Mesodermal cell (in vitro differentiated cells): Measurements from ENCODE around the gene EHMT1.

Source experiments
- H3K27ac ChIP-seq: 2 replicates; pipeline ENCODE4 v1.7.0; 2013; ENCODE audit warnings: mild to moderate bottlenecking, low read depth, low read length, moderate library complexity; ENCODE audit not compliant: severe bottlenecking
- H3K36me3 ChIP-seq: 2 replicates; pipeline ENCODE4 v1.7.1; 2013; ENCODE audit warnings: mild to moderate bottlenecking, low read length, moderate library complexity; ENCODE audit not compliant: control insufficient read depth, insufficient read depth
- H3K4me1 ChIP-seq: one replicate; pipeline ENCODE4 v1.7.1; 2013; ENCODE audit warnings: mild to moderate bottlenecking, low read length; ENCODE audit not compliant: insufficient read depth, control insufficient read depth, poor library complexity, severe bottlenecking
- H3K4me3 ChIP-seq: 2 replicates; pipeline ENCODE4 v1.7.0; 2013; ENCODE audit warnings: low read length, control low read depth, mild to moderate bottlenecking; ENCODE audit not compliant: insufficient read depth, poor library complexity, severe bottlenecking; ENCODE audit errors: extremely low read depth
- H3K9me3 ChIP-seq: 2 replicates; pipeline ENCODE4 v1.7.1; 2013; ENCODE audit warnings: mild to moderate bottlenecking, low read length, moderate library complexity; ENCODE audit not compliant: control insufficient read depth
- WGBS, 2 experiments: methylation state at CpG; one replicate each; pipeline ENCODE4 v1.1.5; 2013; ENCODE audit warnings: missing lambda C conversion rate in 2 of 2; ENCODE audit not compliant: insufficient coverage in 2 of 2; 5-methylcytosine and 5-hydroxymethylcytosine counted together

The EHMT1 gene

GRCh38 chr9:137606734-137607138, 12.1 kb upstream of the EHMT1 start:
- WGBS, 2 experiments = 84 to 88% methylated on average over 10 to 12 of the region's 13 CpGs

GRCh38 chr9:137607141-137607857, 11.5 kb upstream of the EHMT1 start:
- no peak overlapping the region for H3K27ac ChIP-seq
- no peak overlapping the region for H3K4me3 ChIP-seq
- peaks cover 7% of the 10 kb centered on the region for H3K4me1 ChIP-seq
- H3K9me3 ChIP-seq = no peaks in the 10 kb centered on the region
- WGBS, 2 experiments = 84 to 93% methylated on average over 17 of the region's 17 CpGs
- no peaks in the 10 kb centered on the region for H3K36me3 ChIP-seq

More at GRCh38 chr9:137606734-137607138, 12.1 kb upstream of the EHMT1 start:
- Histone ChIP-seq H3K27ac (no peak overlapping the region), H3K4me1 (peaks cover 2% of the 10 kb centered on the region), H3K36me3 (no peaks in the 10 kb centered on the region), H3K9me3 (no peaks in the 10 kb centered on the region), H3K4me3 (peak overlapping the region; percentile 63)

- peaks cover 17% of the 10 kb centered on the region for H3K4me1 ChIP-seq
- WGBS, 2 experiments = 75 to 93% methylated on average over 6 of the region's 6 CpGs
- H3K9me3 ChIP-seq = no peaks in the 10 kb centered on the region
- no peak overlapping the region for H3K4me3 ChIP-seq
- H3K36me3 ChIP-seq = peaks cover 24% of the 10 kb centered on the region
- H3K27ac ChIP-seq = no peak overlapping the region
Observed at GRCh38 chr9:137610944-137611343, 7.9 kb upstream of the EHMT1 start.

- Histone ChIP-seq H3K4me3 (no peak overlapping the region), H3K36me3 (peaks cover 24% of the 10 kb centered on the region), H3K9me3 (no peaks in the 10 kb centered on the region), H3K27ac (peak overlapping the region; percentile 10), H3K4me1 (peaks cover 17% of the 10 kb centered on the region)
- WGBS, 2 experiments = 87 to 89% methylated on average over 14 to 17 of the region's 21 CpGs
Observed at GRCh38 chr9:137611623-137612609, 6.9 kb upstream of the EHMT1 start.

DNA sequence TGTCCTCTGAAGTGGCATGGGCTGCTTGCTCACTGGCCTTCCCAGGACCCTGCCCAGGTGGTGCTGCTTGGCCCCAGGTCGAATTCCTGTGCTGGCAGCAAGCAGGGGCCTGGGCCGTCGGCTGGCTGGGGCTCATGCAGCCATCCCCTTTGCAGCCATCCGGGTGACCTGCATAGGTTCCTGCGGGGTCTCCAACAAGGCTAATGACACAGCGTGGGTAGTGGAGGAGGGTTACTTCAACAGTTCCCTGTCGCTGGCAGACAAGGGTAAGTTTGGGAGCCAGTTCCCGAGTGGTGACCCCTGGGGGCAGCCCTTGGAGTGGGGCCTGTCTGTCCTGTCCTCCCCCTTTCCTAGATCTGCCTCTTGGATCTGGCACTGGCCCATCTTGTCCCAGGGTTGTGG, 6.1 kb upstream of the EHMT1 start:
- Histone ChIP-seq H3K27ac (no peak overlapping the region), H3K36me3 (peaks cover 24% of the 10 kb centered on the region), H3K4me3 (no peak overlapping the region), H3K9me3 (no peaks in the 10 kb centered on the region), H3K4me1 (peaks cover 23% of the 10 kb centered on the region)
- 84 to 90% methylated on average over 8 of the region's 8 CpGs for WGBS, 2 experiments

- Histone ChIP-seq H3K27ac (no peak overlapping the region), H3K36me3 (peaks cover 24% of the 10 kb centered on the region), H3K4me1 (peaks cover 23% of the 10 kb centered on the region), H3K9me3 (no peaks in the 10 kb centered on the region), H3K4me3 (no peak overlapping the region)
- 90 to 96% methylated on average over 3 to 4 of the region's 5 CpGs for WGBS, 2 experiments
Observed at GRCh38 chr9:137613259-137613658, 5.5 kb upstream of the EHMT1 start.

GRCh38 chr9:137613738-137614523, 4.9 kb upstream of the EHMT1 start:
- H3K27ac ChIP-seq = no peak overlapping the region
- WGBS, 2 experiments = 96 to 97% methylated on average over 25 to 26 of the region's 27 CpGs
- H3K4me1 ChIP-seq = peaks cover 23% of the 10 kb centered on the region
- H3K36me3 ChIP-seq = peaks cover 24% of the 10 kb centered on the region
- H3K9me3 ChIP-seq = no peaks in the 10 kb centered on the region
- no peak overlapping the region for H3K4me3 ChIP-seq

DNA sequence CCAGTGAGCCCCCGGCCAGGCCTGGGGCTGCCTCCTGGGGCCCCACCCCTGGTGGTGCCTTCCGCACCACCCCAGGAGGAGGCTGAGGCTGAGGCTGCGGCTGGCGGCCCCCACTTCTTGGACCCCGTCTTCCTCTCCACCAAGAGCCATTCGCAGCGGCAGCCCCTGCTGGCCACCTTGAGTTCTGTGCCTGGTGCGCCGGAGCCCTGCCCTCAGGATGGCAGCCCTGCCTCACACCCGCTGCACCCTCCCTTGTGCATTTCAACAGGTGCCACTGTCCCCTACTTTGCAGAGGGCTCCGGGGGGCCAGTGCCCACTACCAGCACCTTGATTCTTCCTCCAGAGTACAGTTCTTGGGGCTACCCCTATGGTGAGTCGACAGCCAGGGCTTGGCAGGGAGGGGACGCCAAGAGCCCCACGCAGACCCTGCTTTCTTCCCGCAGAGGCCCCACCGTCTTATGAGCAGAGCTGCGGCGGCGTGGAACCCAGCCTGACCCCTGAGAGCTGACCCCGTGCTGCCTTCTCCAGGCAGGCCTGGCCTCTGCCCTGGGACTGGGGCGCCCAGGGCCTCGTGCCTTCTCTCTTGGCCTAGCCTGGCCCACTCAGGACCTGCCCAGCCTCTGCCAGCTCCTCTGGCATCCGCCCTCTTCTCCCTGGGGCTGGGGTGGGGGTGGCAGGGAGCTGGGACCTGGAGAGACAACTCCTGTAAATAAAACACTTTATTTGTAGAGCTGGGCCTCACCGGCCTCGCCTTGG, 4.0 kb upstream of the EHMT1 start:
- no peak overlapping the region for H3K4me3 ChIP-seq
- 94 to 97% methylated on average over 24 of the region's 25 CpGs for whole genome bisulfite sequencing, 2 experiments
- no peak overlapping the region for H3K27ac ChIP-seq

GRCh38 chr9:137615387-137615871, 3.4 kb upstream of the EHMT1 start:
- no peaks in the 10 kb centered on the region for H3K9me3 ChIP-seq
- no peak overlapping the region for H3K27ac ChIP-seq
- 95 to 96% methylated on average over 18 to 19 of the region's 19 CpGs for WGBS, 2 experiments
- peaks cover 26% of the 10 kb centered on the region for H3K36me3 ChIP-seq
- H3K4me1 ChIP-seq = peaks cover 23% of the 10 kb centered on the region
- no peak overlapping the region for H3K4me3 ChIP-seq

More for the DNA sequence above, 4.0 kb upstream of the EHMT1 start:
- H3K36me3 ChIP-seq = peaks cover 24% of the 10 kb centered on the region
- no peaks in the 10 kb centered on the region for H3K9me3 ChIP-seq
- H3K4me1 ChIP-seq = peaks cover 23% of the 10 kb centered on the region
